ENCODE results near the gene TMEM237.

GRCh38 chr2:201673546-201673945 lies 30.2 kb upstream of the TMEM237 start:
- TF ChIP-seq CTCF (IDR thresholded peaks at IDR 0.05) (no peak), POLR2A (IDR thresholded peaks at IDR 0.05) (no peak)

All from right lobe of liver (tissue), 4 donors.